ENCODE data around the gene ROBO1.
"Not testable (repeated sequence)": the region's sequence is repeated elsewhere in the genome, so short reads cannot be mapped to it uniquely, and the experiment has no call there.

Gene ROBO1

DNA sequence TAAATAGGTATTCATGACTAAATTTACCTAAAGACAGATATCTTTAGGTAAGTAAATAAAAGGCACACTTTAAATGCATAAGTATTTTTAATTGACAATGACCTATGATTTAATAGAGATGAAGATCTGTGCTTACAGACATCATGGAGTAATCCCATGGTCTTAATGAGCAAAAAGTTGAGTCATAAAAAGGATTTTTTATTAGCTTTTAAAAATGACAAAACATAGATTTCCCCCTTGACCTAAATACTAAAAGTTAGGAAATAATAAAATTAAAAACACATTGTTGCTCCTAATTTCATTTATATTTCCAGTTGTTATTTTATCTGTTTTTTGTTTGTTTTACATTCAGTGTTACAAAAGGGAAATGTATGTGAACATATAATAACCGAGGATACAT is 1005.7 kb downstream of the ROBO1 start:
- DNase-seq = no peak

DNA sequence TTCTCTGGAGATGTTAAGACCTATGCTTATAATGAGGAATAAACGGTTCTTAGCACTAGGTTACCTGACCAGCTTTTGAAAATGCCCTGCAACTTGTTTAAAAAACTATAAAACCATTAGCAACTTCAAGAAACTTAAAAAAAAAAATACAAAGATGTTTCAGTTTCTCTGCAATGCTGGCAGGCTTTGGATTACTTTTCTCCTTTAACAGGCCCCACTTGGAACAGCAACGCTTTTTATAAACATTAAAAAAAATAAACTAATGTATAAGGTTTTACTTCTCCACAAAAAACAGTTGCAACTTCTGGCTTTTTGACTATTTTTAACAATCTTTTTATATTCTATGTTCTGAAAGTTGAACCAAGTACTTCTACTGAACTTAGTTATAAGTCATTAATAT is 1006.7 kb downstream of the ROBO1 start:
- no peak for DNase-seq

GRCh38 chr3:78757731-78758130 is 1010.1 kb downstream of the ROBO1 start:
- no peak for DNase-seq

GRCh38 chr3:78754066-78754743 is 1013.6 kb downstream of the ROBO1 start:
- DNase-seq = no peak

DNA sequence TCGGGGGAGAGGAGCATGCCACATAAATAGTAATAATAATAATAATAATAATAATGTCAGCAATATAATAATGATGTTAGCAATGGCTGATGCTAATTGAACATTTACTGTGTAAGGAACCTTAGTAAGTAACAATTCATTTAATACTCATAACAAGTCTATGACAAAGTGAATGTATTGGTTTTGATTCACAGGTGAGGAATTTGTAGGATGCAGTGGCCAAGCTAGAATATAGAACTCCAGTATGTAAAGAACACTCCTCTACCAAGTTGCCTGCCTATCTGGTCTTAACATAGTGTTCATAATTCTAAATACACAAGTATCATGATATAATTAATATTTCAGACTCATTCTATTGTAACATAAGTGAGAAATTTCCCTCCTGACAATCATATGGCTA is 1016.5 kb downstream of the ROBO1 start:
- no peak for DNase-seq

GRCh38 chr3:78750291-78750690 is 1017.5 kb downstream of the ROBO1 start:
- not testable (repeated sequence) for DNase-seq

- no peak for DNase-seq
These were observed 1018.7 kb downstream of the ROBO1 start for GRCh38 chr3:78749056-78749455.

DNA sequence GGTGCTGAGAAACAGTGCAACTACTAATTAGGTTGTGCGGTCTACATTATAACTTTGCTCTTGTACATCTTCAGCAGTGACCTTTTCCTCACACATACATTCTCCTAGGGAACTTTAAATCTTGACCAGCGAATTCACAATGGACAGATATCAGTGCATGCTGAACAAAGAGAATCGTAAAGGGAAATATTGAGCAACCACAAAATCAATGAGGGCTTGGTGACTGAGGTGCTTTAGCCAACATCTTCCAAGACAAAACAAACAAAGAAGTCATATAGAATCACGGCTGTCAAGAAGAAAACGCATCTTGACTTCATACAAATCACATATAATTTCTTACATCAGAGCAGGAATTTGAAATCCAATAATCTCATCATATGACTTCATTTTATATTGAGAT is 1022.0 kb downstream of the ROBO1 start:
- no peak for DNase-seq

DNA sequence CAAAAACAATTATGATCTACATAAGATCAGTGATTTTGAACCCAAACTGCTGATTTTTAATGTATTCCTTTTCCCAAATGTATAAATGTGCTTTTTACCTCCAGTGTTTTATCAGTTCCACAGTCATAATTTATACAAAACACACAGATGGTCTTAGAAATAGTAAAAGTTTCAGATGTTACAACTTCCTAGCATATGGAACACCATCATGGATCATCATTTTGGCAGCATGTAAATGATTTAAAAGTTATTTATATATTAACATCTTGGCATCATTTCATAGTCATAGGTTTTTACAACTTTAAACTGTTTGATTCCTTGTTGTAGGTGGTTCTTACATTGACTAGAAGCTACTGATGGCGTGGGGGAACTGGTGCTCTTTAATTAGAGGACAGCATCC is 1025.3 kb downstream of the ROBO1 start:
- DNase-seq = no peak

DNA sequence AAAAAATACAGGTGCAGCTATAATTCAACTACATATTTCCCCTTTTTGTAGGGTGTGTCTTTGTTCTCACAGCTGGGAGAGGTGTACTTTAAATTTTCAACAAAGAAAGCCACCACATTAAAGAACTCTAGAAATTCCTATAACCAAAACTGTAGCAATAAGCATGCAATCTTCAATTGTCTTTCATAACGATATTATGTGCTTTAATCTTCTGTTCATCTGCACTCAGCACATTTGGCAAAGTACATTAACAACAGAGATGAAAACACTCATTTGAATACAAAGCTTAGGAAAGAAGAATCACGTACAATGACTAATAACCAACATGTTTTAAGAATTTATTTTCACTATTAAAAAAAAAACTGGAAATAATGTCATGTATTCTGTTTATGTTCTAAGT is 1025.8 kb downstream of the ROBO1 start:
- no peak for DNase-seq

GRCh38 chr3:78741066-78741645 is 1026.6 kb downstream of the ROBO1 start:
- no peak for DNase-seq

GRCh38 chr3:78738833-78739232 is 1029.0 kb downstream of the ROBO1 start:
- no peak for DNase-seq

DNA sequence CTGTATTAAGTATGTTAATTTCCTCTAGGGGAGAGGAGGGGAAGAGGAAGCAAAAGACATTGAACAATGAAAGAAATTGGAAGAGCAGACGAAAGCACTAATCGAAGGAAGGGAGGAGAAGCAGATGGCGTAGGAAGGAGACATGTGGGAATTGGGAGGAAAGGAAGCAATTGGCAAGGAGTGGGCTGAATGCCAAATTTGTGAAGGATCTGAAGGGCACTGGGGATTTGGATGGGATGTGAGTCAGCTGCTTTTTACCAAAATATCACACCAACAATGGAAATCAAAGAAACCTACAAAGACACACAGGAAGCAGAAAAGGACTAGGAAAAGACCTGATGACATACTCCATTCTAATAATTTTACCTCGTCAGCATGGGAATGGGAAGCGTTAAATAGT is 1029.8 kb downstream of the ROBO1 start:
- no peak for DNase-seq

DNA sequence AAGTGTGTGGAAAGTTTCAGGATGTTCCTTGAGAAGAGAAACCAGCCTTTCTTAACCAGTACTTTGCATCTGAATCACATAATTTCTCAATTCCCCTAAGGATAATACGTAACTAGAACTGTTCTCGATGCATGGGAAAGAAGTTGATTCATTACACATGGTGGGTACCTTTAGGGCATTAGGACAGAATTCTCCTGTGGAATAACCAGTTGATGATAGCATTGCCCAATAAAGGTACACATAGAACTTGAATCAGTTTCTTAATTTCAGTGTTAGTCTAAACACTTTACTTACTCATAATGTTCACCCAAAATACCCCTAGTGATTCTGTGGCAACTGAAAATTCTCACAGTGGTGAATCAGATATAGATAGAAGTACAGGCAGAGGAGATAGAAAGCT is 1030.9 kb downstream of the ROBO1 start:
- DNase-seq = no peak

- DNase-seq = no peak
These were observed 1033.7 kb downstream of the ROBO1 start for GRCh38 chr3:78734048-78734637.

DNA sequence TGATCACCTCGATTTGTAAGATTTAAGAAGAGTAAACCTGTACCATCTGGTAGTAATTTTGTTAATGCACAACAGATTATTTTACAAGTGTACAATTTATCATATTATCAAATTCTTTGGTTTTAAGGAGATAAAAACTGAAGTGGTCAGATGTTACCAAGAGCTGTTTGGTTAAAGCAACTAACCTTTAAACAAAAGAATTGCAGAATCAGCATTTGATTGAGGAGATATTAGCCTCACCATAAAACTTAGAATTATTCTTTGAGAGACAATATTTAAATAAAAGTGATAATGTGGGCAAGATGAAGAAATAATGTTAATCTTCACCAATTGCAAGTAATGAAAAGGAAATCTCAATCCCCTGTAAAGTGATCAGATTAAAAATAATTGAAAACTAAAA is 1034.9 kb downstream of the ROBO1 start:
- DNase-seq = no peak

DNA sequence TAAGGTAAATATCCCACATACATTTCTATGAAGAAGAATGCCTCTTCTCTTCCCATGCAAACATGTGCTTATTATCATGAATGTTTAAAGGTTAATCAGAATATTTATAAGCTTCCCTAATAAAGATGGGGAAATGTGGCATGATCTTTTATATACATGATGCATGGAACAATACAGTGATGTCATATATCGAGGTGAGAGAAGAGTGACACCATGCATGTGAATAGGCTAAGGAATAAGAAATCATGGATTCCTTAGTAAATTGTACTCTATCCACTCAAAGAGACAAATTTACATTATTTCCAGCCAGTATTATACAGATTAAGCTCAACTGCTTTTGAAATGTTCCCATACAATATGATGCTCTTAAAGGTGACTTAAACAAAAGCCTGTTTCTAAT is 1035.3 kb downstream of the ROBO1 start:
- no peak for DNase-seq

- no peak for DNase-seq
These were observed 1037.9 kb downstream of the ROBO1 start for GRCh38 chr3:78729946-78730345.

DNA sequence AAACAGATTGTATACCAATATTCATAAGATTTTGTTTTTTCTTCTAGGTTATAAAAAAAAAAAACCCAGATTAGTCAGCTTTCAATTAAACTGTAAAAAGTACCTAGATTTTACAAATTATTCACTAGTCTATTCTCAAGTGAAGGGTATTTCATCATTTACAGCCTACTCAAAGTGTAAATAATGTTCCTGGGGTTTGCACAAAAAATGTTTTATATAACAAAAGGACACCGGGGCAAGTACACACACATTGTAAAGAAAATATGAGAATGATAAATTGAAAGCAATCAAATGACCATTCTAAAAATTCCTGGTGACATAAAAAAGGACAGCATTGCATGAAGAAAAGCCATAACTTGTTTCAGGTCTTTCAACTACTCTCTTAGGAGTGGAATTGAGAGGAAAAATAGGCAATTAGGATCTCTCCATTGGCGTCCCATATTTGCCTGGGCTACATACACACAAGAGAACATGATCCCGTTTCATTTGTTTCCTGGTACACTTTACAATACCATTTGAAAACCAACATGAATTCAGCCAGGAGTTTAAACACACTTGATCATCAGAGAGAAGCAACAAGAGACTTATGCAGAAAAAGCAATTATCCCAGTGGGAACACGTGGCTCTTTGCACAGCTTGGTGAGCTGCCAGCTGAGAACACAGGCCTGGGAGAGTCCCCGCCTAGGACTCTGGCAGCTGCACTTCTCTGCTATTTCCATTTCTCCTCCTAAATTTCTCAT is 1039.2 kb downstream of the ROBO1 start:
- DNase-seq = no peak

DNA sequence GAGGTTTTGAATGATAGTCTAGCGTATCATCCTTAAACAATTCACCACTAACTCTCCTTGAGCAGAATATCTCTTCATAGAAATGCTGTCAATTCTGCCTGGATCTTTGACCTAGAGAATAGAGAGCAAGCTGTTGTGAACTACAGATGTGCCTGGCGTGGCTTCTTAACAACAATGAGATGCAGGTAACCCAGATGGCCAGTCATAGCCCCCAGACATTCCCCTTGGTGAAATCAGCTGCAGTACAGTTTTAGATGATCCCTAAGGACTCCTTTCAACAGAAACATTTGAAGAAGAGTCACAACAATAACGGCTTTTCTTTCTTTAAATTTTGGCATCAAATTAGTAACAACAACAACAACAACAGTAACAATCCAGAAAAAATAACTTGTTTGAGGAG is 1041.3 kb downstream of the ROBO1 start:
- DNase-seq = no peak

DNA sequence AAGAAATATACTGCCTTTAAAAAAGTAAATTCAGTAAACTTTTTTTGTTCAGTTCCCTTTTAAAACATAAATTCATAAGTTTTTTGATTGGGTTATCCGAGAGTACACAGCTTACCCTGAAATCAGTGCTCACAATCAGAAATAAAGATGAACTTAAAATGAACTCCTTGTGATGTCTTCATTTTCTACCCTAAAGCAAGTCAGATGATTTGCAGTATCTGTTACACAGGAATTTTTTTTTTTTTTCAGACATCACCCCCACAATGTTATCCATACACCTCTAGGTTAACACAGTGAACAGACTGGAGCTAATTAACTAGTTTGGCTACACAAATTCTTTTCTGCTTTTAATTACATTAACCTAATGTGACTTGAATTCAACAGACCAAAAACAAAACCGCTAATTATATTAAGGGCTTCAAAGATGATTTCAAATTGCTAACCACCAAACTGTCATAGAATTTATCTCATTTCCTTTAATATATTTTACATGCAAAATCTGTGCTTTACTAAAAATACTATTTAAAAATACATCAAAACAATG is 1042.0 kb downstream of the ROBO1 start:
- DNase-seq = no peak

DNA sequence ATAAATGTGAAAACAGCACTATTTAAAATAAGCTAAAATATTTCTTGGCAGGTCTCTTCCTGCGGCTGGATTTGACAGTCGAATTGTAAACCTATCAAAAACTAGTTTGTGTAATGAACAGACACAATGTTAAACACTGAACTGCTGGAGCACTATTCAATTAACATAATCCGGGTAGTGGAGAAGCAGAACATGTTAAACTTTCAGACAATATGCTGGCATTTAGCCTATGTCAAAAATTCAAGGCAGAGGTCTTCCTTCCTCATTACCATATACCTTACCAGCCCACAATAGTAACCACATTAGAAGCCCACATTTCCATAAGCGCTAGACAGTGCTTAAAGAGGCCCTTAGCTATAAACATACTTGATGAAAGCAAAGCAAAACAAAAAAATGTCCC is 1042.9 kb downstream of the ROBO1 start:
- DNase-seq = no peak

DNA sequence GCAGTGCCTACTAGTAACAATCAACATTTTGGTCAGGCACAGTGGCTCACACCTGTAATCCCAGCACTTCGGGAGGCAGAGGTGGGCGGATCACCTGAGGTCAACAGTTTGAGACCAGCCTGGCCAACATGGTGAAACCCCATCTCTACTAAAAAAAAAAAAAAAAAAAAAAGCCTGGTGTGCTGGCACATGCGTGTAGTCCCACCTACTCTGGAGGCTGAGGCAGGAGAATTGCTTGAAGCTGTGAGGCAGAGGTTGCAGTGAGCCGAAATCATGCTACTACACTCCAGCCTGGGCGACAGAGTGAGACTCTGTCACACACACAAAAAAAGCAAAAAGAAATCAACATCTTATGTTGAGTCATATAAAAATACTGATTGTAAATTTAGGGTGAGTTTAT is 1043.4 kb downstream of the ROBO1 start:
- DNase-seq = not testable (repeated sequence)

Data from T-helper 1 cell (primary cell).